Measurements from ENCODE around the gene LPCAT3.
"Not testable (repeated sequence)": the region's sequence is repeated elsewhere in the genome, so short reads cannot be mapped to it uniquely, and the experiment has no call there.

The LPCAT3 gene

GRCh38 chr12:7018350-7019042 lies at the start of gene LPCAT3:
LPCAT3 (minus strand) TSS chr12:7018476; CDS start chr12:7018424, 52 bp downstream.
- peak; percentile 94 to 97 for DNase-seq

GRCh38 chr12:7067096-7067495 lies 48.8 kb upstream of the LPCAT3 start:
- DNase-seq = no peak

- DNase-seq = no peak
These were observed 48.3 kb upstream of the LPCAT3 start for GRCh38 chr12:7066596-7066995.

- DNase-seq = no peak
These were observed 46.9 kb upstream of the LPCAT3 start for GRCh38 chr12:7065073-7065623.

GRCh38 chr12:7064516-7064915 lies 46.2 kb upstream of the LPCAT3 start:
- DNase-seq = no peak

- DNase-seq = no peak
These were observed 43.3 kb upstream of the LPCAT3 start for GRCh38 chr12:7061596-7061995.

- DNase-seq = no peak
These were observed 42.9 kb upstream of the LPCAT3 start for GRCh38 chr12:7061138-7061537.

- DNase-seq = peak in 1 of 2 donors; percentile 18
These were observed 42.2 kb upstream of the LPCAT3 start, which contains the start of gene C1S for GRCh38 chr12:7060353-7060954. C1S (plus strand) TSS chr12:7060718; CDS start chr12:7061913, 1,195 bp downstream.

- no peak for DNase-seq
These were observed 41.5 kb upstream of the LPCAT3 start for GRCh38 chr12:7059780-7060179.

- DNase-seq = no peak
These were observed 40.6 kb upstream of the LPCAT3 start for GRCh38 chr12:7058850-7059395.

GRCh38 chr12:7058163-7058845 lies 40.0 kb upstream of the LPCAT3 start:
- DNase-seq = no peak

- not testable (repeated sequence) for DNase-seq
These were observed 37.5 kb upstream of the LPCAT3 start for GRCh38 chr12:7055736-7056135.

- no peak for DNase-seq
These were observed 36.6 kb upstream of the LPCAT3 start for GRCh38 chr12:7054925-7055324.

- not testable (repeated sequence) for DNase-seq
These were observed 31.7 kb upstream of the LPCAT3 start for GRCh38 chr12:7049973-7050372.

GRCh38 chr12:7049445-7049951 lies 31.2 kb upstream of the LPCAT3 start:
- DNase-seq = not testable (repeated sequence)

GRCh38 chr12:7047306-7047705 lies 29.0 kb upstream of the LPCAT3 start:
- no peak for DNase-seq

- DNase-seq = no peak
These were observed 28.3 kb upstream of the LPCAT3 start for GRCh38 chr12:7046383-7047105.

GRCh38 chr12:7045913-7046312 lies 27.6 kb upstream of the LPCAT3 start:
- no peak for DNase-seq

- peak in 1 of 2 donors; percentile 20 for DNase-seq
These were observed 24.6 kb upstream of the LPCAT3 start for GRCh38 chr12:7042842-7043241.

GRCh38 chr12:7039403-7039802 lies 21.1 kb upstream of the LPCAT3 start:
- no peak for DNase-seq

GRCh38 chr12:7038591-7038990 lies 20.3 kb upstream of the LPCAT3 start:
- DNase-seq = no peak

- DNase-seq = not testable (repeated sequence)
These were observed 19.1 kb upstream of the LPCAT3 start for GRCh38 chr12:7037411-7037810.
